Activated effector memory CD4-positive, alpha-beta T cell treated with anti-CD3 and anti-CD28 coated beads, Interleukin-2, amount 50 U/mL, for 16 hours (primary cell): ENCODE data around the gene KLHL24.
"Not testable (repeated sequence)": the region's sequence is repeated elsewhere in the genome, so short reads cannot be mapped to it uniquely, and the experiment has no call there.

ENCODE experiments used
- DNase-seq: peaks from one replicate; pipeline ENCODE4 v3.0.0-alpha.2; 2020

The KLHL24 gene

GRCh38 chr3:183636221-183637105 is 1.0 kb downstream of the KLHL24 start:
- DNase-seq: peak; percentile 97

- no peak for DNase-seq
Measured at GRCh38 chr3:183637106-183637486, 1.7 kb downstream of the KLHL24 start.

- not testable (repeated sequence) for DNase-seq
Measured at GRCh38 chr3:183637633-183638032, 2.2 kb downstream of the KLHL24 start.

- DNase-seq: no peak
Measured at GRCh38 chr3:183638101-183638852, 2.9 kb downstream of the KLHL24 start.

GRCh38 chr3:183640635-183641034 is 5.2 kb downstream of the KLHL24 start:
- DNase-seq: not testable (repeated sequence)

- DNase-seq: no peak
Measured at GRCh38 chr3:183641882-183642281, 6.5 kb downstream of the KLHL24 start.

- DNase-seq: no peak
Measured at GRCh38 chr3:183644244-183644643, 8.8 kb downstream of the KLHL24 start.

- DNase-seq: no peak
Measured at GRCh38 chr3:183645254-183645653, 9.8 kb downstream of the KLHL24 start.

GRCh38 chr3:183650554-183650953 is 15.1 kb downstream of the KLHL24 start:
- DNase-seq: no peak

GRCh38 chr3:183653209-183654064 is 18.0 kb downstream of the KLHL24 start:
- no peak for DNase-seq

- no peak for DNase-seq
Measured at GRCh38 chr3:183654727-183655126, 19.3 kb downstream of the KLHL24 start.

GRCh38 chr3:183662099-183662498 is 26.7 kb downstream of the KLHL24 start:
- no peak for DNase-seq

- no peak for DNase-seq
Measured at GRCh38 chr3:183664913-183665381, 29.5 kb downstream of the KLHL24 start.

GRCh38 chr3:183680061-183680460 is 44.6 kb downstream of the KLHL24 start:
- no peak for DNase-seq

GRCh38 chr3:183687705-183688104 is 52.3 kb downstream of the KLHL24 start:
- DNase-seq: no peak

- no peak for DNase-seq
Measured at GRCh38 chr3:183688874-183689273, 53.5 kb downstream of the KLHL24 start.

GRCh38 chr3:183689621-183690020 is 54.2 kb downstream of the KLHL24 start:
- DNase-seq: not testable (repeated sequence)

- no peak for DNase-seq
Measured at GRCh38 chr3:183690402-183690995, 55.1 kb downstream of the KLHL24 start.

GRCh38 chr3:183692436-183692835 is 57.0 kb downstream of the KLHL24 start:
- DNase-seq: no peak

GRCh38 chr3:183695569-183696364 is 60.3 kb downstream of the KLHL24 start:
- no peak for DNase-seq

- no peak for DNase-seq
Measured at GRCh38 chr3:183697123-183697609, 61.7 kb downstream of the KLHL24 start.
